Central memory CD4-positive, alpha-beta T cell (primary cell): ENCODE data around the gene AFF3.
"Not testable (repeated sequence)": the region's sequence is repeated elsewhere in the genome, so short reads cannot be mapped to it uniquely, and the experiment has no call there.

ENCODE experiments used
- DNase-seq: peaks from one replicate; pipeline ENCODE4 v3.0.0; 2022

Gene AFF3

DNA sequence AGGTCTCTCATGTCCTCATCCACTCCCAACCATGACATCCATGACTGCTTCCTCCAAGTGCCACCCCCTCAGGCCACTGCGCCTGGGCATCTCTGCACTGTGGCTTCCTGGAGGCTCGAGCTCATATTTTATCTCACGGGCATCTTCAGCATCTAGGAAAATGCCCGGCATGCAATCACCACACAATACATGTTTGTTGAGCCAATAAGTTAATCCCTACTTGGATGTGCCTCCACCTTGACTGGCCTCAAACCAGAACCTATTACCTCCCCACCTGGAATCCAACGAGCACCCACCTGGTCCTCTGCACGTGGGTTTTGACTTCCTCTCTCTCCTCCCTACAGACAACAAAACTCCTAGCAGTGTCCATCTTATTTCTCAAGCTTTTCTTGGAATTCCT is 453.7 kb downstream of the AFF3 start:
- no peak for DNase-seq

DNA sequence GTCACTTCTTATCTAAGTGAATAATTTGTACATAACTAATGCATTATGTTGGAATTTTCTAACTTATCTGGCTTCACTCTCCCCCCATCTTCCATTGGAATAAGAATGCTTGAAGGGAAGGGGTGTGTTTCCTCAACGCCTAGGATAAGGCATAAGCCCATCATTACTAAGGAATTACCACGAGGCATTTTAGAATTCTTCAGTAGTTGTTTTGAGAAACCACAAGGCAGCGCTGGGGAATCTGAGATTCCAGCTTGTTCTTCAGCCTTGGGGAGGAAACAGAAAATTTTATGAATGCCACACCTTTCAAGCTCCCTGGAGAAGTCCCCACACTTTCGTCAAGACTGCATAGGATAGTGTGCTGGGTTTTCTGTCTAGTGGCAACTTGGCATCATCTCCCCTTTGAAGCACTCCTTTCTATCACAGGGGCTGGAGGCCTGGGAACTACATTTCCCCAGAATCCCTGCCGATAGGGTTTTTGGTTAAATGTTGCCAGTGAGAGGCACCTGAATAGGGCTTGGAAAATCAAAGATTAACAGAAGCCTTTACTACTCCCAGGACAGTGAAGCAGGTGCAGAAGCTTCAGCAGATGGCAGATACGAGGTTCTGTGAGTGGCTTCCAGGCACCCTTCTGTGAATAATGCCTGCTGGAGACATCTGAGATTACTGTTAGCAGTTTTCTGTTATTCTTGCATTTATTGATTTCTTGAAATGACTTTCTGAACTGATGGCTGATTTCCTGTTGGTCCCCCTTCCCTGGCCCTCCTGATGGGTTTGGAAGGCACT is 459.9 kb downstream of the AFF3 start:
- DNase-seq = no peak

DNA sequence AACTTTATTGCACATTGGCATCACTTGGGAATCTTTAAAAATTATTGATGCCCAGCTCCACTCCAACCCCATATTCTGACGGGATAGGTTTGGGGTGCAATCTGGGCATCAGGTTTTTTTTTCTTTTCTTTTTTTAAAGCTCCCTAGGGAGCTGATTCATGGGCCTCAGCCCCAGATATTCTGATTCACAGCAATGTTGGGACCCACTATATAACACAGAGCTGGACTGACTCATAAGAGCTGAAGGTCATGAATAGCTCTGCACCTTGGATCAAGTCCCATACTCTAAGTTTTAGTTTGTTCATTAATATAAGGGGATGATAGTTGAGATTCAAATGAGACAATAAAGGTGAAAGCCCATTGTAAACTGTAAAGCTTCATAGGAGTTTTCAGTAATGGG is 461.4 kb downstream of the AFF3 start:
- DNase-seq = no peak

DNA sequence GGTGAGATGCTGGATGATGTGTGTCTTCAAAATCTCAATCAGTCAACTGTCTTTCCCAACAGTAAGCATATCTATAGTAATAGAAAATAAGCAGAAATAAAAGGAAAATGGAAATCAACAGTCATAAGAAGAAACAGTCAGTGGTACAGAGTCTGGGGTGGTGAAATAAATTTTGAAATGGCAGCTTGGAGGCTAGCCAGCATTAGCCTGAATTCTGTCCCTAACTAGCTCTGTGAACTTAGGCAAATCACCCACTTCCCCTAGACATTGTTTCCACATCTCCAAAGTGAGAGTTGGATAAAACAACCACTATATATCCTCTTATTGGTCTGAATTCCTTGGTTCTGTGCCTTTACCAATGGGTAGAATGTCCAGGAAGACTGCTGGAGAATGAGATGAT is 462.9 kb downstream of the AFF3 start:
- DNase-seq = no peak

DNA sequence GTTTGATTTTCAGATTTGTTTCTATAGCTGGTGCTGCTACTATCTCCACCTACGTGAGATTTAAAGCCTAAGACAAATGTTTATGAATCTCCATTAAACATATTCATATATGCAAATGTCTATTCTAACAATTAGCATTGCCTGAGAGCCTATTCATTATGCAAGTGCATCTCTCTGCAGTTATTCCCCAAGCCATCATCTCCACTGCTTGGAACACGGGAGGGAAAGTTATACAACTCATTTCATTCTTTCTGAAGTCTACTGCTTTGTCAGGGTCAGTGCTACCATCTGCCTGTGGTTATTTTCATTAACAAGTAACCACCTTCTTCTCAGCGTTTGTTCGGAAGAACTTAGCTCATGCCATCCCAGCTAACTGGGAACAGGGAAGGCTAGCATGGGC is 463.8 kb downstream of the AFF3 start:
- no peak for DNase-seq

DNA sequence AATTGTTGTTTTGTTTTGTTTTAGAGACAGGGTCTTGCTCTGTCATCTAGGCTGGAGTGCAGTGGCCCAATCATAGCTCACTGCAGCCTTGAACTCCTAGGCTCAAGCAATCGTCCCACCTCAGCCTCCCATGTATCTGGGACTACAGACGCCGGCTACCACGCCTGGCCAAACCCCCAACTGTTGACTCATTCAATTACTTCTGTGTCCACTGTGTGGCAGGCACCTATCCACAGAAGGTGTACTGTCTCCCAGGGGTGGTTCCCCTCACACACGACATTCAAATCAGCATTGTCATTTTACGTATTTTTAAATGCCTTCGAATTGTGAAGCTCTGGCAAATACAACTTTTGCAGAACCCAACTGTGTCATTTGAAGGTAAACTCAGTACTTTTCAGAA is 464.6 kb downstream of the AFF3 start:
- no peak for DNase-seq

DNA sequence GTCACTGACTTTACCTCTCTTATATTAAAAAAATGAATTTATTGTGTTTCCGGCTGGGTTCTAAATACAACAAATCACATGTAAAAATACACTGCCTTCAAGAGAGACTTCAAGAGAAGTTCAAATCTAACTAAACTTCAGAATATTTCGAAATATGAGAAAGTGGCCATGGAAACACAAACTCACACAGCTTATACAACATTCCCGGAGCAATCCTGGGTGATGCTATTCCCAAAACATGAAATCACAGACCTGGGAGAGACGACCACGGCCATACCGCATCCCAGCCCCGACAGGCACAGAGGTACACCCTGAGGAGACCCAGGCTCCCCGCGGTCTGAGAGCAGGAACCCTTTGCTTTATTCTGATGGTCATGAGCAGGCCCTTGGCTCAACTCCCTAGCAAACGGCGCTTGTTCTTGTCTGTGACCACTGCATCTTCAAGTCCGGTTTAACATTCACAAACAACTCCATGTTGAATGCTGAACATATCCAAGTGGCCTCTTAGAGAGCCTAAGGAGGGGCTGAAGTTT is 467.2 kb downstream of the AFF3 start:
- no peak for DNase-seq

DNA sequence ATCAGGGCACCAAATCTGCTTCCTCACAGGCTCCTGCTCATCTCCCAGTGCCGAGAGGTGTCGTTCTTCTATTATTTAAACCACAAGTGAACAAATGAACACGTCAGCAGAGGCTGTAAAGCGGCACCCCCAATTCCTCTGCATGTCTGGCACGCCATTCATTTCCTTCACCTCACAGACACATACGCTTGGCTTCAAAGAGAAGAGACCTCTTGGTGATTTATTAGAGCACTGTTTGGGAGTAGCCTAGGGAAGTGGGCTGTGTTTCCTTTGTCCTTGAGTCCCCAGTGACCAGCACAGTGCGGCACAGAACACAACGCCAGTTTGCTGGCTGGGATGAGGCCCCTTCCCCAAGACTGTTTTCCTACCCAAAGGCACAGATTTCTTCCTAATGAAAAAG is 468.3 kb downstream of the AFF3 start:
- no peak for DNase-seq

DNA sequence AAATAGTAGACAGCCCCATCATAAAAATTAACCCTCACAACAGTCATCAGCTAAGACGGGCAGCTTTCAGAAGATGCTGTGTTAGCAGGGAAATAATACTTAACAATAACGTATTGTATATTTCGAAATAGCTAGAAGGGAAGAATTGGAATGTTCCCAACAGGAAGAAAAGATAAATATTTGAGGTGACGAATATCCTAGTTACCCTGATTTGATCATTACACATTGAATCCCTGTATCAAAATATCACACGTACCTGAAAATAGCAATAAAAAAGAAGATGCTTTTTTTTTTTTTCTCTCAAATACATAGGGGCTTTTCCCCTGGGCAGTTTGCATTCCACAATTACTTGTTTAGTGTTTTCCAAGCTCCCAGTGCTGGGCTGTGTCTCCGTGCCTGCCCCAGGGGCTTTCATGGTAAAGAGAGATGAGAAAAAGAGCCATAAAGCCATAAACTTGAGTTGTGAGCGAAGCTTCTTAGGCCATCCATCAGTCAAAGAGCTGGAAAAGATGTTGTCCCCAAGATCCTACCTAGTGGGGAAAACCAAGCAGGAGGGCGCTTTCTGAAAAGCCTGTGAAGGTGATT is 469.5 kb downstream of the AFF3 start:
- DNase-seq = no peak

DNA sequence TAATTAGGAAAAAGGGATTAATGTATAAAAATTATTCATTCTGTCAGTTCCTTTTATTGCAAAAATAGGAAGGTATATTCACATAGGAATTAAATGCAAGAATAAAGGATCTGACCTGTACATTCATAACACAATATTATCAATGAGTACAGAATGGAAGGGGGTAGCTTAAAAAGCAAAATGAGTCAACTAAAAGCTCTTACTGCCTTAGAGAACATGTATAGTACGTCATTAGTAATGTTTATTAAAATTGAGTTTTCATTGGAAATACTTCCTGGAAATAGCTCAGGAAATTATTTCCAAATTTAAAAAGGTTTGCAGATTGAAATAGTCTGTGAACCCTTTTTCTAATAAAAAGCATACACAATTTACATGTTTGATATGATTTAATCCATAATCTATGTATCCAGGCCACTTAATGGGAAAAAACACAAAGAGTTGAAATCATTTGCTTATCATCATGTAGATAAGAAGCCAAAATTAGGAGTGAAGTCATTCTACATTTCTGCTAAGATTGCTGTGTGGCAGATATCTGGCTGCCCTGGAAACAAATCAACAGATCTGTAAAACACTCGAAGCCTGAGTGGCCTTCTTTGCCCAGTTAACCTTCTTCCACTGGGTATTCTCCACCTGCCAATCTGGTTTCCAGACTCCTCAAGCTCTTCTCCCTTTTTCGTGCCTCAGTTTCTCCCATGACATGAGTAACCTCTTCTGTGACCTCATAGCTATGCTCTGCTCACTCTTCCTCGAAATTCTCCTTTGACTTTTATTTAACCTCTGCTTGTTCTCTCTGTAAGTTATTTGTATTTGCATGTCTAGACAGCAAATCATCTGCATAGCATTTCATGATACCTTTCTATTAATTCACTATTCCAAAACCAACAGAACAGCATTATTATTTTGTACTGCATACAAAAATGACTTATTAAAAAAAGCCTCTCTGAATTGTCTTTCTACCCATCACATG is 471.3 kb downstream of the AFF3 start:
- no peak for DNase-seq

DNA sequence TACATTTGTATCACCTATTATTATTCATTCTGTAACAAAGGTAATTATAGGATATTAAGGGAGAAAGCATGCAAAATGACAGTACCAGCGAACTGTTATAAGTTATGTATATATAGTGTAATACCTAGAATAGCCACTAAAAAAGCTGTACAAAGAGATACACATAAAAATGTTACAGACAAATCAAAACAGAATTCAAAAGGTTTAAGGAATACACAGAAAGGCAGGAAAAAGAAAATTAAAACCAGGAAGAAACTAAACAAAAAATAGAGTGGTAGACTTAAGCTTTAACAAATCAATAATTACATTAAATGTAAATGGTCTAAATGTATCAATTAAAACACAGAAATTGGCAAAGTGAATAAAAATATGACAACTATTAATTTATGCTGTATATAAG is 476.1 kb downstream of the AFF3 start:
- DNase-seq = no peak

DNA sequence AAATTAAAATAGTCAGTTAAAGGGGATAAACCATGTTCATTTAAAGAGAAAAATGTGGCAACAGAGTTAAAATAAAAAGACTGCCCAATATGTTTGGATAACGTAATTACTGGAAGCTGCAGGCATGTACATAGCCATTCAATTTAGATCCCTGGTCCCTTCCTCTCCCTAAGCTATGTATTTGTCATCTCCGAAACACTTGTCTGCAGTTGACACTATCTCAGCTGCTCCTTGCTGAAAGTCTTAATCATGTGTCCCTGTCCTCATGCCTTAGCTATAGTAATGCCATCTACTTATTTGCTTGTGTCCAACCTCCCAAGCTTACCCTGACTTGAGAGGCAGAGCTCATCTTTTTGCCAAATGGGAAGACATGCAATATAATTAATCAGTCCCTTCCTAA is 478.7 kb downstream of the AFF3 start:
- no peak for DNase-seq

DNA sequence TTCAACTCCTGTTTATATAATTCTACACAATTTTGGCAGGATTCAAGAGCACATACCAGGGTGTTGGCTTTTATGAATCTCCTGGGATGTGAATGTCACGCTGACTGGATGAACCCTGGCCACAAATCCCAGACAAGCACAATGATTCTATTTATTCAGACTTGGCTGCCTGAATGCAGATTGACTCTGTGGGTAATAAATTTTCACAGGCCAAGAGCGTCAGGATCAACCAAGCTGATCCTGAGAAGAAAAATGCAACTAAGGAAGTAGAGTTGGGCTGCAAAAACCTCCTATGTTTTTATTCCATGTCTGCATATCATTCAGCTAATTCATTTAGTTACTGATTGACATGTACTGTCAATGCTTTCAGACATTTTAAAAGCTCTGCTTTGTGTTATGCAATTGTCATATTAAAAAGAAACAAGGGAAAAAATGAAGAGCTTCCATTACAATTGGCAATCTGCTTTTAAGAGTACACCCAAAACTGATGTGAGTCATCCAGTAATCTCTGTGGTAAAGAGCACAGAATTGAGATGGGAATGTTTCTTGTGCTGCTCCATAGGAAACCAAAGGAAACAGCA is 479.5 kb downstream of the AFF3 start:
- no peak for DNase-seq

DNA sequence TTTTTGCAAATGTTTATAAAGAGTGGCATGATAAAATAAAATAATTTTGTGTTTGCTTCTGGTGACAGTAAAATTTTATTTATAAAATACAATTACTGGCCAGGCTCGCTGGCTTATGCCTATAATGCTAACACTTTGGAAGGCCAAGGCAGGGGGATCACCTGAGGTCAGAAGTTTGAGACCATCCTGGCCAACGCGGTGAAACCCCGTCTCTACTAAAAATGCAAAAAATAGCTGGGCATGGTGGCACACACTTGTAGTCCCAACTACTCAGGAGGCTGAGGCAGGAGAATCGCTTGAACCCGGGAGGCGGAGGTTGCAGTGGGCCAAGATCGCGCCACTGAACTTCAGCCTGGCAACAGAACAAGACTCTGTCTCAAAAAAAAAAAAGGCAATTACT is 480.6 kb downstream of the AFF3 start:
- DNase-seq = not testable (repeated sequence)

DNA sequence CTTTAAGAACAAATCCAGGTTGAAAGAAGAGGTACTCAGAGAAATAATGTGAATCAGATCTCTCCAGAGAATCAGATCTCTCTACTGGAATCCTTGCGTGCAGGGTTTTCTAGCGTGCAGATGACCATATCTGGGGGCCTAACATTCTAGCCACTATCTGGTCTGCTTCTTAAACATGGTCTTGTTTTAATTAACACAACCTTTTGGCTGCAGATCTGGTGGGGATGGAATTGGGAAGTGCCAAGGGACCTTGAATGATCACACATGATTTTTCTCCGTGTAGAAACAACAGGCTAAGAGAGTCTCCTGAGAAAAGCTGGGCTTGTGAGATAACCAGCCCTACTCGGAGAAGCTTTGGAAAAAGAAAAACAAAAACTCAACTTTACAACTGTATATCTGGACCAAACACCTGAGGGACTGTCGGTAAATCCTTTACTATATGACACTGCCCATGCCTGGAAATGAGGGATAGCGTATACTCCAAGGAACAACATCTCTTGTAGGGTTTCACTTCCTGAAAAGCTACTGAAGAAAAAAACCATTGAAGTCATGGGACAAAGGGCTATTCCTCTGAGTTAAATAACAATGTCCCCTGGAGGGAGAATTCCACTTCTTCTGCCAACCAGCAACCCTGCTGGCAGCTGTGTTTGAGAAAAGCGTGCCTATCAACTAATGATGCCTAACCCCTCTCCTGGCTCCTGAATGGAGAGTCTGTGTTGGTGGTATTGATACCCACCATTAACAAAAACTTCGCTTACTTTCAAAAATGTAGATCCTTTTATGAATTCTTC is 481.6 kb downstream of the AFF3 start:
- DNase-seq = no peak

DNA sequence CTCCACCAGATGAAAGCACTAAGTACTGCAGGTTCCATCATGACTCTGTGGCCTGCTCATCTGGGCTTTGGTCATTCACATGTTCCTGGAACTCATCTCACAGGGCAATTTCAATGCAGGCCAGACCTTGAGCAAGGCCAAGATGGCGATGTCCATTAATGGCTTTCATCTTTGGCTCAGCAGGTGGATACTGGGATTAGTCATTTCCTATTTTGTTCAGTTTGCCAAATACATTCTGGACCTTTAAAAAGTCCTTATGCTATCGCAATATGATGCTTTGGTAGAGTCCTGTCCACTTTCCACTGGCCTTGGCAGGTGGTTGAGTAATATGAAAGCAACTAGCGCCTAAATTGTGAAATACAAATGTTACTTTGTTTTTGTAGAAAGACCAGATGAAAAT is 482.5 kb downstream of the AFF3 start:
- no peak for DNase-seq

DNA sequence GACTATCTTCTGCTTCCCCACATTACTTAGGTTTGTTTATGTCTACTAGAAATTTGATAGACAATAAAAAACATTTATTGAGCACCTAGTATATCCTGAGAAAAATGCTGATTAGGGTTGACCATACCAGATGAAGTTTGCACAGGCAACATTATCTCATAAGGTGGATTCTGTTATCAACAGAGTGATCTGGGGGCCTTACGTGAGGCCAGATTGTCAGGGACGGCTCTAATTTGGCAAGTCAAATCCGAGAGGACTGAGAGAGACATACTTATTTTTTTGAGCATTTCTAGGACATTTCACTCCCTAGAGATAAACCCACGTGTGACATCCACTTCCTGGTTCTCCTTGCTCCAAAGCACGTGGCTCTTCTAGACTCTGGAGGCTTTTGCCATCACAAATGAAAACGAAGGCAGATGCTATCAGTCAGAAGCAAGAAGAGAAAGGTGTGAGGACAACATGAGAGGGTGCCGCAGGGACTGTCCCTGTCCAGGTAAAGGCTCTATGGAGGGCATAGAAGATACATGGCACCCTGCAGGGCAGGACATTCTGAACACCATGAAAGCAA is 484.6 kb downstream of the AFF3 start:
- DNase-seq = no peak

DNA sequence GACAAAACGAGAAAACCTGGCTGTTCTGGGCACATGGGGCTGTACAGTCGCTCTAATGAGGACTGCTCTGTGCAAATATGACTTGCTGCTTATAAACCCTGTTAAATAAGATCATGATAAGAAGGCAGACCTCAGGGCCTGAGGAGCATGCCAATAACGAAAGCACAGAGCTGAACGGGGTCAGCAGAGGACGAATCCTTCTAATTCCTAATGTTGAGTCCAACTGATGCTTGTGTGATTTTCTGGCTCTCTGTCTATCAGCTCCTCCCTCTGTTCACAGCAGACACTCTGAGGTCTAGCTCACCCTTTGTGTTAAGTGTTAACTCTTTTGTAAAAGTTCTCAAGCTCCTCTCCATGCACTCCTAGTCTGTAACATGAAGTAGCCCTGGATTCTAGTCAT is 485.4 kb downstream of the AFF3 start:
- no peak for DNase-seq

DNA sequence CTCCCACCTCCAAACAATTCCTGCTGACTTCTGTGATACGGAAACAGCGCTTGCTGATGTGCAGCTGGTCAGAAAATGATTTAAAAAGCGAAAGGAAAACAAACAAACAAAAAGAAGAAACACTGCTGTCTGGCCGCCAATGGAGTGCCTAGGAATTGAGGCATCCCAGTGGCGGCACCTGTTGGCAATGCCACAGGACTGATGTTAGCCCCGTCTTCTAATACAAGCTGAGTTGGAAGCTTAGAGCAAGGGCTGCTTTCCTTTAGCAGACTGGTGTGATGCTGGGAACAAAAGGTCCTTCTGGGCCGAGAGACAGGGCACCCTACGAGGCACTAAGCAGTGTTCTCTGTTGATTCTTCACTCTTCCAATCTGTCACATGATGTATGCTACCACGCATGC is 489.0 kb downstream of the AFF3 start:
- DNase-seq = no peak

DNA sequence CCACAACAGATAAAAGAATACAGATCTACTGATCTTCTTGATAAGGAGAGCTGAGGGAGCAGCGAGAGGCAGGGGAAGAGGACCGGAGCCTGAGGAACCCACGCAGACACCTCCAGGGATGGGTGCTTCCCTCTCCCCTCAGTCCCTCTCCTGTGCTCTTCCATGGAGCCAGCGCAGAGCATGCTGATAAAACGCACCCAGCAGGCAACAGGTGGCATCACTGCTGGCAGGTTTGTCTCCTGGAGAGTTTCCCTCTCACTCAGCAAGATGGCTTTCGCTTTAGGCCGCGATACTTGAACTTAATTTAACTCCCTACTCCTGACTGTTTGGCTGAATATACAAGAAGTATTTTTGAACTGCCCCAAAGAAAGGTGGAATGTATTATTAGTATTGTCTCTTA is 489.5 kb downstream of the AFF3 start:
- no peak for DNase-seq

DNA sequence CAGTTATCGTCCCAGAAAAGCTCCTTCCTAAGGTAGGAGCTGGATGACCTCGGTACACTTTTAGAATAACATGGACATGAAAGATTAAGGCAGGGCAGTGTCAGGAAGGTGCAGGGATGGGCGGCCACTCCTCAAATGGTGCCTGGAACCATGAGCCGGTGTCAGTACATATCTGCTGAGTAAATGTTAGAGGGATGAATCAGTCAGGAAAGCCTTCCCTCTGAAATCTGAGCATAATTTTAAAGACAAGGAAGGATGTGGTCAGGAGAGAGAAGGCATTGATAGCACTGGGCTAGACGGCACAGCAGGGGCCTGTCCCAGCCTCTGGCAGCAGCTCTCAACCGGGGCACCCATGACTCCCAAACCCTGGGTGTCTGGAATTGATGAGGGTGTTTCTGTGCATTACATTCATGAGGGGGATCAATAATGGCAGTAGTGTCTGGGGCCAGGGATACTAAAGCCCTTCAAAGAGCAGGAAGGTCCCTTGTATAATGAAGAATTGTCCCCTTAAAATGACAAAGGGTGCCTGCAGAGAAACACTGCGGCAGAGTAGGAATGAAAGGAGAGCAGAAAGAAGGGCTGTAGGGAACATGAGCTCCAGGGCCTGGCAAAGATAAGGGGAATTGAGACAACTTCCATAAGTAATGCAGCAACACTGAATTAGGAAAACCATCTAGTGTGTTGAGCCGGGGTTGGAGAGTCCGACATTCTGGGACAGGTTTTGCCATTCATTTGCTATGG is 490.3 kb downstream of the AFF3 start:
- no peak for DNase-seq
